Endothelial cell of umbilical vein (primary cell): ENCODE data around the gene RYR3.

Experiments used
- CTCF ChIP-seq, 2 donors: IDR thresholded peaks; 1 replicate in 1 of 2; 2 replicates in 1 of 2; pipeline ENCODE4 v1.5.1; 2011; ENCODE audit warnings: low read length in 2 of 2, mild to moderate bottlenecking in 2 of 2, moderate library complexity in 2 of 2, control low read depth in 1 of 2, inconsistent platforms in 1 of 2, low read depth in 1 of 2; ENCODE audit not compliant: insufficient read depth in 1 of 2; ENCODE audit errors: extremely low read depth in 1 of 2
- EZH2 ChIP-seq: IDR thresholded peaks from 2 replicates; pipeline ENCODE4 v1.6.1; 2012; ENCODE audit warnings: borderline replicate concordance, low read depth, mild to moderate bottlenecking, moderate library complexity, low read length, inconsistent platforms; ENCODE audit not compliant: severe bottlenecking
- FOS ChIP-seq: IDR thresholded peaks from 2 replicates; pipeline ENCODE4 v1.6.1; 2011; ENCODE audit warnings: mild to moderate bottlenecking, low read length, moderate library complexity, borderline replicate concordance; ENCODE audit not compliant: insufficient read depth
- GATA2 ChIP-seq: IDR thresholded peaks from 2 replicates; pipeline ENCODE4 v1.7.0; 2011; ENCODE audit warnings: low read depth, mild to moderate bottlenecking, moderate library complexity, mixed read lengths, low read length; ENCODE audit not compliant: insufficient read length, insufficient read depth
- MAX ChIP-seq: IDR thresholded peaks from 2 replicates; pipeline ENCODE4 v1.6.1; 2011; ENCODE audit not compliant: insufficient read depth, insufficient read length
- POLR2A ChIP-seq: IDR thresholded peaks from 2 replicates; pipeline ENCODE4 v1.6.1; 2012; ENCODE audit warnings: low read depth, mild to moderate bottlenecking, control low read depth, low read length
- POLR2AphosphoS5 ChIP-seq: IDR thresholded peaks from 2 replicates; pipeline ENCODE4 v1.6.1; 2012; ENCODE audit warnings: low read depth, mild to moderate bottlenecking, control low read depth, low read length, moderate library complexity; ENCODE audit not compliant: insufficient read depth

- no peak for TF ChIP-seq CTCF (IDR thresholded peaks at IDR 0.05; ENCODE audit: extremely low read depth in 1 of 2, insufficient read depth in 1 of 2, low read depth in 1 of 2, low read length in 2 of 2)
- no peak for TF ChIP-seq POLR2A
- TF ChIP-seq EZH2 = no peak
- no peak for TF ChIP-seq GATA2
- TF ChIP-seq POLR2AphosphoS5 = no peak
- TF ChIP-seq MAX = no peak
- no peak for TF ChIP-seq FOS
Measured at GRCh38 chr15:33846862-33847261, 536.1 kb downstream of the RYR3 start.
